Measurements from ENCODE around the gene C6orf120. TPM values are rescaled to one million over a fixed set of nuclear protein-coding genes. Genes with fewer than 3 reads are reported as not detected.

C6orf120 gene
- total and polyA plus RNA-seq, 9 donors = 13.3 to 32.7 (median 25.8) TPM

GRCh38 chr6:169701311-169701953, 494 bp upstream of the C6orf120 start:
- TF ChIP-seq EP300 (IDR thresholded peaks at IDR 0.05) (no peak), POLR2A (IDR thresholded peaks at IDR 0.05) (no peak)
- TF ChIP-seq, protein P1, sequence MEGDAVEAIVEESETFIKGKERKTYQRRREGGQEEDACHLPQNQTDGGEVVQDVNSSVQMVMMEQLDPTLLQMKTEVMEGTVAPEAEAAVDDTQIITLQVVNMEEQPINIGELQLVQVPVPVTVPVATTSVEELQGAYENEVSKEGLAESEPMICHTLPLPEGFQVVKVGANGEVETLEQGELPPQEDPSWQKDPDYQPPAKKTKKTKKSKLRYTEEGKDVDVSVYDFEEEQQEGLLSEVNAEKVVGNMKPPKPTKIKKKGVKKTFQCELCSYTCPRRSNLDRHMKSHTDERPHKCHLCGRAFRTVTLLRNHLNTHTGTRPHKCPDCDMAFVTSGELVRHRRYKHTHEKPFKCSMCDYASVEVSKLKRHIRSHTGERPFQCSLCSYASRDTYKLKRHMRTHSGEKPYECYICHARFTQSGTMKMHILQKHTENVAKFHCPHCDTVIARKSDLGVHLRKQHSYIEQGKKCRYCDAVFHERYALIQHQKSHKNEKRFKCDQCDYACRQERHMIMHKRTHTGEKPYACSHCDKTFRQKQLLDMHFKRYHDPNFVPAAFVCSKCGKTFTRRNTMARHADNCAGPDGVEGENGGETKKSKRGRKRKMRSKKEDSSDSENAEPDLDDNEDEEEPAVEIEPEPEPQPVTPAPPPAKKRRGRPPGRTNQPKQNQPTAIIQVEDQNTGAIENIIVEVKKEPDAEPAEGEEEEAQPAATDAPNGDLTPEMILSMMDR (IDR thresholded peaks at IDR 0.05) = no peak
- Histone ChIP-seq H3K4me1 (ENCODE audit: insufficient read depth) (peaks cover 4% of the 10 kb centered on the region), H3K9me3 (no peaks in the 10 kb centered on the region), H3K27me3 (no peaks in the 10 kb centered on the region), H3K36me3 (no peaks in the 10 kb centered on the region), H3K4me3 (peak overlapping the region; percentile 93), H3K27ac (peak overlapping the region; percentile 47 to 87)
- DNase-seq = no peak
- 0 to 1% (median 0%) methylated on average over 54 of the region's 54 CpGs for WGBS, 3 donors
- intact Hi-C loops (cut with DNase I) = no loop called here

DNA sequence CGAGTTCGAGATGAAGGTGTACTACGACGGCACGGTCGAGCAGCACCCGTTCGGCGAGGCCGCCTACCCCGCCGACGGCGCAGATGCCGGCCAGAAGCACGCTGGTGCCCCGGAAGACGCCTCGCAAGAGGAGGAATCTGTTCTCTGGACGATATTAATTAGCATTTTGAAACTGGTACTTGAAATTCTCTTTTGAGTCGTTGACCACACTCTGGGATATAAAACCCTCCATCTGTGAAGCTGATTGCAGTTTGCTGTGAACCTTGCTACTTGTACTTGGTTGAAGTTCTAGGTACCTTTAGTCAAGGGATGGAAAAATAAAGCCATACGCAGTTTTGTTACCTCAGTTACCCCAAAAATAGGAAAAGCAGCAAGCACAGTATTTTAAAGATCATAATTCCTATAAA, 917 bp downstream of the C6orf120 start:
- no peaks in the 10 kb centered on the region for H3K36me3 ChIP-seq
- H3K4me3 ChIP-seq = peak overlapping the region; percentile 93
- H3K9me3 ChIP-seq = no peaks in the 10 kb centered on the region
- H3K4me1 ChIP-seq (ENCODE audit: insufficient read depth) = peaks cover 4% of the 10 kb centered on the region
- intact Hi-C loops (cut with DNase I) = no loop called here
- TF ChIP-seq, protein P1 (IDR thresholded peaks at IDR 0.05) = no peak
- TF ChIP-seq EP300 (IDR thresholded peaks at IDR 0.05) (no peak), POLR2A (IDR thresholded peaks at IDR 0.05) (no peak)
- DNase-seq = no peak
- peak overlapping the region in 1 of 2 donors; percentile 87 for H3K27ac ChIP-seq
- H3K27me3 ChIP-seq = no peaks in the 10 kb centered on the region
- WGBS, 3 donors = 5% methylated on average over 22 of the region's 22 CpGs

- WGBS, 3 donors = 89 to 92% (median 91%) methylated on average over 2 of the region's 2 CpGs
- no peaks in the 10 kb centered on the region for H3K27me3 ChIP-seq
- intact Hi-C loops (cut with DNase I) = no loop called here
- H3K4me1 ChIP-seq (ENCODE audit: insufficient read depth) = peaks cover 1% of the 10 kb centered on the region
- no peak for TF ChIP-seq POLR2A (IDR thresholded peaks at IDR 0.05)
- no peak for TF ChIP-seq EP300 (IDR thresholded peaks at IDR 0.05)
- TF ChIP-seq, protein P1 (IDR thresholded peaks at IDR 0.05) = no peak
- no peaks in the 10 kb centered on the region for H3K9me3 ChIP-seq
- no peaks in the 10 kb centered on the region for H3K36me3 ChIP-seq
- no peak overlapping the region for H3K4me3 ChIP-seq
- DNase-seq = no peak
- H3K27ac ChIP-seq = no peak overlapping the region
These were observed 5.8 kb downstream of the C6orf120 start for GRCh38 chr6:169707772-169708171.

- no peak for TF ChIP-seq EP300 (IDR thresholded peaks at IDR 0.05)
- no peak for TF ChIP-seq POLR2A (IDR thresholded peaks at IDR 0.05)
- TF ChIP-seq, protein P1 (IDR thresholded peaks at IDR 0.05) = no peak
- no peak for DNase-seq
- Histone ChIP-seq H3K4me1 (ENCODE audit: insufficient read depth) (peaks cover 1% of the 10 kb centered on the region), H3K27ac (no peak overlapping the region), H3K27me3 (no peaks in the 10 kb centered on the region), H3K36me3 (no peaks in the 10 kb centered on the region), H3K4me3 (no peak overlapping the region), H3K9me3 (no peaks in the 10 kb centered on the region)
- intact Hi-C loops (cut with DNase I) = no loop called here
These were observed 7.4 kb downstream of the C6orf120 start for GRCh38 chr6:169709293-169709692.
